Osteocyte (in vitro differentiated cells): Measurements from ENCODE around the gene CACNA1A. TPM values are rescaled to one million over a fixed set of nuclear protein-coding genes. Genes with fewer than 3 reads are reported as not detected.

Source experiments
- DNase-seq: peaks from one replicate; pipeline ENCODE4 v3.0.0; 2021; ENCODE audit warnings: mixed read lengths; ENCODE audit not compliant: unreplicated experiment; ENCODE audit errors: extremely low spot score
- H3K27ac Mint-ChIP-seq: one replicate; pipeline ENCODE4 v1.8.0; 2021; ENCODE audit warnings: mild to moderate bottlenecking, mixed read lengths; ENCODE audit not compliant: unreplicated experiment
- H3K27me3 Mint-ChIP-seq: one replicate; pipeline ENCODE4 v1.8.0; 2021; ENCODE audit warnings: mixed read lengths; ENCODE audit not compliant: unreplicated experiment
- H3K36me3 Mint-ChIP-seq: one replicate; pipeline ENCODE4 v1.8.0; 2021; ENCODE audit warnings: mixed read lengths; ENCODE audit not compliant: unreplicated experiment
- H3K4me1 Mint-ChIP-seq: one replicate; pipeline ENCODE4 v1.8.0; 2021; ENCODE audit warnings: mixed read lengths; ENCODE audit not compliant: unreplicated experiment
- H3K4me3 Mint-ChIP-seq: one replicate; pipeline ENCODE4 v1.8.0; 2021; ENCODE audit warnings: mild to moderate bottlenecking, moderate library complexity, mixed read lengths; ENCODE audit not compliant: unreplicated experiment
- H3K9me3 Mint-ChIP-seq: one replicate; pipeline ENCODE4 v1.8.0; 2021; ENCODE audit warnings: mixed read lengths; ENCODE audit not compliant: unreplicated experiment
- total RNA-seq: library from RNA; stranded (reverse); gene quantifications from 2 replicates; pipeline ENCODE4 v1.2.1, GENCODE V29; 2021
- TF ChIP-seq, protein P1 (sequence below): fragments of 200-600 bp; sonication (generic); IDR thresholded peaks from 2 replicates; pipeline ENCODE4 v1.5.0; 2021; ENCODE audit warnings: antibody characterized with exemption, mild to moderate bottlenecking, moderate library complexity

CACNA1A gene
- total RNA-seq, 1 donor from 2014 or later: 2.3 TPM

DNA sequence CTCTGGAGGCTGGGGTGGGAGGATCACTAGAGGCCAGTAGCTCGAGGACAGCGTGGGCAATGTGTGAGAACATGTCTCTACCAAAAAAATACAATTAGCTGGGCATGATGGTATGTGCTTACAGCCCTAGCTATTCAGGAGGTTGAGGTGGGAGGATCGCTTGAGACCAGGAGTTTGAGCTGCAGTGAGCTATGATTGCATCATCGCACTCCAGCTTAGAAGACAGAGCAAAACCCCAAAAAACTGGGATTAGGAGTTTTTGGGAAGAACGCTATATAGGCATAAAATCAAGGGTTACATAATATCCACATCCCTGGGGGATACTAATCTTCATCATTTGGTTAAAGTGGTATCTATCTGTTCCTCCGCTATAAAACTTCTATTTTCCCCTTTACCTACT lies 155.5 kb downstream of the CACNA1A start:
- Mint-ChIP-seq H3K27me3 (no peaks in the 10 kb centered on the region), H3K36me3 (no peaks in the 10 kb centered on the region), H3K9me3 (peaks cover 4% of the 10 kb centered on the region), H3K4me3 (no peak overlapping the region), H3K4me1 (no peaks in the 10 kb centered on the region), H3K27ac (no peak overlapping the region)
- DNase-seq: no peak
- TF ChIP-seq, protein P1, sequence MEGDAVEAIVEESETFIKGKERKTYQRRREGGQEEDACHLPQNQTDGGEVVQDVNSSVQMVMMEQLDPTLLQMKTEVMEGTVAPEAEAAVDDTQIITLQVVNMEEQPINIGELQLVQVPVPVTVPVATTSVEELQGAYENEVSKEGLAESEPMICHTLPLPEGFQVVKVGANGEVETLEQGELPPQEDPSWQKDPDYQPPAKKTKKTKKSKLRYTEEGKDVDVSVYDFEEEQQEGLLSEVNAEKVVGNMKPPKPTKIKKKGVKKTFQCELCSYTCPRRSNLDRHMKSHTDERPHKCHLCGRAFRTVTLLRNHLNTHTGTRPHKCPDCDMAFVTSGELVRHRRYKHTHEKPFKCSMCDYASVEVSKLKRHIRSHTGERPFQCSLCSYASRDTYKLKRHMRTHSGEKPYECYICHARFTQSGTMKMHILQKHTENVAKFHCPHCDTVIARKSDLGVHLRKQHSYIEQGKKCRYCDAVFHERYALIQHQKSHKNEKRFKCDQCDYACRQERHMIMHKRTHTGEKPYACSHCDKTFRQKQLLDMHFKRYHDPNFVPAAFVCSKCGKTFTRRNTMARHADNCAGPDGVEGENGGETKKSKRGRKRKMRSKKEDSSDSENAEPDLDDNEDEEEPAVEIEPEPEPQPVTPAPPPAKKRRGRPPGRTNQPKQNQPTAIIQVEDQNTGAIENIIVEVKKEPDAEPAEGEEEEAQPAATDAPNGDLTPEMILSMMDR: no peak

DNA sequence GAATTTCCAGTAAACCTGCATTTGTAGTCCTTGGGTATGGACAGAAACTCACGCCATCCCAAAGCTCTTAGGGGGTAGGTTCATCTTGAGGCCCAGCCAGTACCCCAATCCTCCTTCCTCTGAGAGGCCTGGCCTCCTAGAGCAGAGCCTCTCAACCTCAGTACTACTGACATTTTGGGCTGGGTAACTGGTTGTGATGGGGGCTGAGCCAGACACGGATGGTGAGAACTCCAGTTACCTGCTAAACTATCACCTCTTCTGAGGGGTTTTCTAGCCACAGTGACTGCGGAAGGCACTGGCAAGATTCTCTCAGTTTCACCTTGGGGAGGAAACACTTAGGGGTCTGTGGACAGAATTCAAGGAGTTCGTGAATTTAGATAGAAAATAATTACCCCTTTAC lies 156.2 kb downstream of the CACNA1A start:
- Mint-ChIP-seq H3K9me3 (peaks cover 4% of the 10 kb centered on the region), H3K4me1 (no peaks in the 10 kb centered on the region), H3K4me3 (no peak overlapping the region), H3K27me3 (no peaks in the 10 kb centered on the region), H3K27ac (no peak overlapping the region), H3K36me3 (no peaks in the 10 kb centered on the region)
- TF ChIP-seq, protein P1: no peak
- DNase-seq: no peak

DNA sequence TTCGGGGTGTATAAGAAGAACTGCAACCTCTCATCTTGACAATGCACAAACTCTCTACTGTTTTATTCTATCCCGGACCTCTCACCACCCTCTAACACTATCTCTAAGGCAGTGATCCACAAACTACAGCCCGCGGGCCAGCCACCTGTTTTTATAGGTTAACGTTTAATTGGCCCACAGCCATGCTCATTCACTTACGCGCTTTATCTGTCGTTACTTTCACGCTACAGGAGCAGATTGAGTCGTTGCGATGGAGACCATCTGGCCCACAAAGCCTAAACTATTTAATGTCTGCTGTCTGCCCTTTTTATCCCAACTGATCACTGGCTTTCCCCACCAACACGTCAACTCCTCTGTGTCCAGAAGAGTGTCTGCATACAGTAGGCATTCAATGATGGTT lies 158.9 kb downstream of the CACNA1A start:
- no peak for DNase-seq
- TF ChIP-seq, protein P1: no peak
- Mint-ChIP-seq H3K4me1 (no peaks in the 10 kb centered on the region), H3K27me3 (no peaks in the 10 kb centered on the region), H3K27ac (no peak overlapping the region), H3K36me3 (no peaks in the 10 kb centered on the region), H3K9me3 (peaks cover 4% of the 10 kb centered on the region), H3K4me3 (no peak overlapping the region)

DNA sequence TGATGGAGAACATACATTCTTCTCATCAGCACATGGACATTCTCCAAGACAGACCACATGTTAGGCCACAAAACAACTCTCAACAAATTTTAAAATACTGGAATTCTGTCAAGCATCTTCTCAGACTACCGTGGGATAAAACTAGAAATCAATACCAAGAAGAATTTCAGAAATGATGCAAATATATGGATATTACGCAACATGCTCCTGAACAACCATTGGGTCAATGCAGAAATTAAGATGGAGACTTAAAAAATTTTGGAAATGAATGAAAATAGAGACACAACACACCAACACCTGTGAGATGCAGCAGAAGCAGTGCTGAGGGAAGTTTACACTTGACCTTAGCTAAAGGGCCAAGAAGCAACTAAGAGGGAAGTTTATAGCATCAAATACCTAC lies 162.8 kb downstream of the CACNA1A start:
- Mint-ChIP-seq H3K36me3 (no peaks in the 10 kb centered on the region), H3K9me3 (no peaks in the 10 kb centered on the region), H3K27me3 (no peaks in the 10 kb centered on the region), H3K4me3 (no peak overlapping the region), H3K27ac (no peak overlapping the region), H3K4me1 (no peaks in the 10 kb centered on the region)
- DNase-seq: no peak
- TF ChIP-seq, protein P1: no peak

DNA sequence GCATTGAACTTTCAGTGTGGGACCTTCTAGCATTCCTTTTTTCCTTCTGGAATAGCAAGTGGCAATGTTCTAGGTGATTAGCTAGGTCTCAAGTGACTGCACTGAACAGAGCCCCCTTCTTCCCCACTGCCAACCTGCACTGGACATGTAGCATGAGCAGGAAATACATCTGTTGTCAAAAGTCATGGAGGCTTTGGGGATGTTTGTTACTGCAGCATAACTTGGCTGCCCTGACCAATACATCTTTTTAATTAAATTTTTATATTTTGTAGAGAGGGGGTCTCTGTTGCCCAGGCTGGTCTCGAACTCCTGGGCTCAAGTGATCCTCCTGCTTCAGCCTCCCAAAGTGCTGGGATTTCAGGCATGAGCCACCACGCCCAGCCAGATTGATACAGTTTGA lies 163.6 kb downstream of the CACNA1A start:
- Mint-ChIP-seq H3K4me3 (no peak overlapping the region), H3K36me3 (no peaks in the 10 kb centered on the region), H3K4me1 (no peaks in the 10 kb centered on the region), H3K27me3 (no peaks in the 10 kb centered on the region), H3K9me3 (no peaks in the 10 kb centered on the region), H3K27ac (no peak overlapping the region)
- no peak for DNase-seq
- TF ChIP-seq, protein P1: no peak
